Activated CD8-positive, alpha-beta T cell treated with anti-CD3 and anti-CD28 coated beads, Interleukin-2, amount 10 ng/mL, durations not matched to agents 7 days and 5 days (primary cell): ENCODE measurements around the gene TMEM121. TPM values are rescaled to one million over a fixed set of nuclear protein-coding genes. Genes with fewer than 3 reads are reported as not detected.

Experiments used
- ATAC-seq: fragments of 150-1000 bp; cut with Tn5 transposase; one replicate; pipeline ENCODE4 v1.10.0; 2021; ENCODE audit warnings: moderate library complexity
- CTCF ChIA-PET: fragments of 350-600 bp; sonication (Branson Sonifier 250); formaldehyde crosslinking; loops from one replicate; lab custom pipeline; 2021; ENCODE audit warnings: antibody characterized with exemption; lab: Charles Lee
- POLR2A ChIA-PET: fragments of 350-600 bp; sonication (Branson Sonifier 250); formaldehyde crosslinking; loops from one replicate; lab custom pipeline; 2021; ENCODE audit warnings: antibody characterized with exemption; lab: Charles Lee
- DNase-seq: peaks from one replicate; pipeline ENCODE4 v3.0.0-alpha.2; 2020
- H3K27ac Mint-ChIP-seq: one replicate; pipeline ENCODE4 v1.8.0; 2021; ENCODE audit warnings: mild to moderate bottlenecking, mixed read lengths
- H3K27me3 Mint-ChIP-seq: one replicate; pipeline ENCODE4 v1.8.0; 2021; ENCODE audit warnings: low read depth, mixed read lengths
- H3K36me3 Mint-ChIP-seq: one replicate; pipeline ENCODE4 v1.8.0; 2021; ENCODE audit warnings: low read depth, mixed read lengths
- H3K4me1 Mint-ChIP-seq: one replicate; pipeline ENCODE4 v1.8.0; 2021; ENCODE audit warnings: low read depth, mixed read lengths
- H3K4me3 Mint-ChIP-seq: one replicate; pipeline ENCODE4 v1.8.0; 2021; ENCODE audit warnings: mild to moderate bottlenecking, mixed read lengths
- H3K9me3 Mint-ChIP-seq: one replicate; pipeline ENCODE4 v1.8.0; 2022; ENCODE audit warnings: mixed read lengths; ENCODE audit not compliant: insufficient read depth
- total RNA-seq, 2 experiments: library from RNA; stranded (reverse); gene quantifications; one replicate each; pipeline ENCODE4 v1.2.3, GENCODE V29; 2021

TMEM121 gene
- total RNA-seq, 2 experiments from 2014 or later: 8.6 to 9.2 TPM

DNA sequence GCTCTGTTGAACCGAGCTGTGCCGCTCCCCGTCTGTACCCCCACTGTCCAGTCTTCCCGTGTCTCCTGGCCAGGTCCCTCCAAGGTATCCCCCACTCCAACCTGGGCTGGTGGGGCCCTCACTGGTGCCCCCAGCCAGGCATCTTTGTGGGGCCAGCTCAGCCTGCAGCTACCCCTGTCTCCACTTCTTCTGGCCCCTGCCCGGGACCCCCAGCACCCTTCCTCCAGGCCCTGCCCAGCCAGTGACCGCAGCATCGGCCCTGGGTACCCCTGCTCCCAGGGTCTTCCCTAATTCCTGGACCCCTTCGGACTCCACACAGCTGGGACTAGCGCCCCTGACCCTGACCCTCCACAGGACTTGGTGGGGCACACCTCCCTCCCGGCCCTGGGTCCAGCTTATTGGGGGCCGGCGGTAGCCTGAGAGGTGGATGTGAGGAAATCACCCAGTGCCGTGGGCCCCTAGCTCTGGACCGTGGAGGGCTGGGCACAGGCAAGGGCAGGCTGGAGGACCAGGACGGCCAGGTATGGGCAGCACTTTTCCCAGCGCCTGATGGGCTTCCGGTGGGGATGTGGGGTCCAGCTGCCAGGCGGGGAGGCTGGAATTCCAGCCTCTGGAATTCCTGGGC, 43.8 kb upstream of the TMEM121 start:
- Mint-ChIP-seq H3K9me3 (no peaks in the 10 kb centered on the region), H3K27ac (peak overlapping the region; percentile 98), H3K4me3 (peak overlapping the region; percentile 55), H3K36me3 (no peaks in the 10 kb centered on the region), H3K4me1 (peaks cover 48% of the 10 kb centered on the region), H3K27me3 (peaks cover 12% of the 10 kb centered on the region)
- POLR2A ChIA-PET: interaction anchor here (0.8 to 2.7 kb wide), 5 partner anchors 8 to 181 kb away, joined by 3 to 53 read pairs (median 5); partner anchors contain the start of genes BRF1 and TEDC1
- no peak for DNase-seq
- no peak for ATAC-seq
- CTCF ChIA-PET: interaction anchor here (1.1 to 2.9 kb wide), 5 partner anchors 8 to 112 kb away, joined by 3 to 132 read pairs (median 10); partner anchors contain the start of gene TEDC1

DNA sequence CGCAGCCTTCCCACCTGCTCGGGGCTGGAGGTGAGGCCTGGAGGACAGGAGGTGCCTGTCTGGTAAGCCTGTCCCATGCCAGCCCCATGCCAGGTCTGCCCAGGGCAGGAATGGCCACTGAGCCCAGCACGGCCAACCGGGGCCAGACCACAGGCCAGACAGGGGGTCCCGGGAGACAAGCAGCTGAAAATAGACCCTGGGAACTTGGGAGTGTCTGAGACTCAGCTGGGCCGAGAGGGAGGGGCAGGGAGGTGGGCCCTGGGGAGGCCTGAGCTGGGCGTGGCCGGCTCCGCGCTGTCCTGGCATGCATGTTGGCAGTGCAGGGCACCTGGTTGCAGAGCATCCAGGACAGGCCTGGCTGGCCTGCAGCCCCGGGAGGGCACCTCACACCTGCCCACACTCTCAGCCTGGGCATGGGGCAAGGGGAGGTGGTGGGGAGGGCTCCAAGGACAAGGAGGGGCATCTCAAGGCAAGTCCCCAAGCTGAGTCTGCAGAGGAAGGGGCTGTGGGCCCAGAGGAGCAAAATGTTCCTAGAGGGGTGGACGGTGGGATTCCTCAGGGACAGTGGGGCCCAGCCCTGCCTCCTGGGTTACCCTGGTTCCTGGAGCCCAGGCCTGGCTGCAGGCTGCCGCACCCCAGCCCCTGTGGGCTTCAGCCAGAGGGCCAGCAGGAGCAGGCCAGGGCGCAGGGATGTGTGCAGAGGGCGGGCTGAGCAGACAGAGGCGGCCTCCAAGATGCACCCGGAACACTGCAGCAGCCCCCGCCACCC, 42.9 kb upstream of the TMEM121 start:
- Mint-ChIP-seq H3K36me3 (peaks cover 4% of the 10 kb centered on the region), H3K9me3 (no peaks in the 10 kb centered on the region), H3K4me3 (no peak overlapping the region), H3K27ac (peak overlapping the region; percentile 98), H3K27me3 (peaks cover 12% of the 10 kb centered on the region), H3K4me1 (peaks cover 50% of the 10 kb centered on the region)
- CTCF ChIA-PET: no interaction called here
- ATAC-seq: no peak
- POLR2A ChIA-PET: interaction anchor here (1.8 kb wide), 1 partner anchor 84 kb away, joined by 9 read pairs; no protein-coding TSS in a partner anchor
- DNase-seq: no peak

DNA sequence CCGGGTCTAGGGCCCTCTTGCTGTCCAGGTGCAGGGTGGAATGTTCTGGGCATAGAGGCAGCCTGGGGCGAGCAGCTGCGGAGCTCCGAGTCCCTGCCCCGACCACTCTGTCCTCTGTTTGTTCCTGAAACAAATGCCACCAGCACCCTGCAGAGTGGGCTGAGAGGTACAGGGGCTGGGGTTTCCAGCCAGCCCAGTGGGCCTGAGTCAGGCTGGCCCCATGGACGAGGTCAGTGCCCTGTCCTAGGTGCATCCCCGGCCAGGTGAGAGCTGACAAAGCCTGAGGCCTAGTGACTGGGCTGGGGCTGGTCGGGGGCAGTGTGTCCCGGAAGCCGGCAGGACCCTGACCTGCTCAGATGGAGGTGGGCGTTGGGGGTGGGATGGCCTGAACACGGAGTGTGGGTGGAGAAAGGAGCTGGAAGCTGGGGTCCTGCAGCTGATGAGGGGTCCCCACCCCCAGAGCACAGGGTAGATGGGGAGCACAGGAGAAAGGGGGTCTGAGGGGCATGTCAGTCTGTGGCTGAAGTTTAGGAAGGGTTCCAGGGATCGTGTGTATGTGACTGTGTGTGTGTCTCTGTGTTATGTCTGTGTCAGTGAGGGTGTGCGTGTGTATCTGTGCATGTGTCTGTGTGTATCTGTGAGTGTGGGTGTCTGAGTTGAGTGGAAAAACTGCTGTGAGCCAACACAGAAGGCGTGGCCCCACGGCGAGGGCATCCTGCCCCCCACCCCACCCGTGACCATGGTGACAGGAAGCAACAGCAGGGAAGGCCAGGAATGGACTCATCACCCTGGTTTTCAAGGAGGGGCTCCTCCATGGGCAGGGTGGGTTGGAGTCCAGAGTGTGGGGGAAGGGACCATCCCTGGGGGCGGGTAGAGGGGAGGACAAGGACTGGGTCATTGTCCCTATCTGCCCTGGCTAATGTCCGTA, 42.0 kb upstream of the TMEM121 start:
- ChIA-PET CTCF (no interaction called here), POLR2A (interaction anchor here (0.6 kb wide), 1 partner anchor 8 kb away, joined by 3 read pairs; no protein-coding TSS in a partner anchor)
- ATAC-seq (no peak), DNase-seq (peak; percentile 64)
- Mint-ChIP-seq H3K9me3 (no peaks in the 10 kb centered on the region), H3K4me1 (peaks cover 56% of the 10 kb centered on the region), H3K4me3 (no peak overlapping the region), H3K27ac (peak overlapping the region; percentile 33), H3K27me3 (peaks cover 10% of the 10 kb centered on the region), H3K36me3 (peaks cover 9% of the 10 kb centered on the region)

DNA sequence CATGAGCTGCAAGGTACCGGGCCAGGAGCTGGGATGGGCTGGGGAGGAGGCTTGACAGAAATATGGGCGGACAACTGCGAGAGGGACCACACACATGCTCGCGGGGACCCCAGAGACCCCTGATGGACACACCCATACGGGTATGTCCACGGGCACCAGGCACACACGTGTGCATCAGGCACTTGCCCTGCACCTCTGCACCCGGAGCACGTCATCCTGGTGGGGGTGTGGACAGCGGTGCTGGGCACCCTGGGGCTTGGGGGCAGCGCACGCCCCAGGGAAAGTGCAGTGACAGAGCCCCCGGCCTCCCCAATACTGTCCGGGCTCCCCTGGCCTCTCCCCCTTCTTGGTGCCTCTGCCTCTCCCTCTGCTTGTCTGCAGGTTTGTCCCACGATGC, 41.4 kb upstream of the TMEM121 start:
- Mint-ChIP-seq H3K9me3 (no peaks in the 10 kb centered on the region), H3K27me3 (peaks cover 3% of the 10 kb centered on the region), H3K4me1 (peaks cover 56% of the 10 kb centered on the region), H3K4me3 (no peak overlapping the region), H3K36me3 (peaks cover 13% of the 10 kb centered on the region), H3K27ac (peak overlapping the region; percentile 33)
- CTCF ChIA-PET: interaction anchor here (1.5 kb wide), 1 partner anchor 114 kb away, joined by 5 read pairs; no protein-coding TSS in a partner anchor
- POLR2A ChIA-PET: no interaction called here
- DNase-seq (no peak), ATAC-seq (no peak)

DNA sequence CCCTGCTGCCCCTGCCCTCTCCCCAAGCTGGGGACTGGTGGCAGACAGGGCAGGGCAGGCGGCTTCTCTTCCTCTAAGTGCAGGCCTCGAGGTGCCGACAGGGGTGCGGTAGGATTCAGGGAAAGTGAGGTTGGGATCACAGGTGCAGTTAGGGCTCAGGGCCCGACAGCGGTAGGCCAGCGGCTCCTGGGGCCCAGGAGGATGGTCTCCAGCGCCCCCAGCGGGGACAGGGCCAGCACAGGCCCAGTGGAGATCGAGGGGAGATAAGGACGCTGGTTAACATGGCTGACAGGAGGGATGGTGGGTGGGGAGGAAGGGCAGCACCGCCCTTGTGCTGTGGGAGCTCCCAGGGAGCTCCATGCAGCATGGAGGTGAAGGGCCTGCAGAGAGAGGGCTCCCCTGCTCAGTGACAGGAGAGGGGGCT, 40.6 kb upstream of the TMEM121 start:
- ChIA-PET POLR2A (no interaction called here), CTCF (interaction anchor here (1.5 kb wide), 1 partner anchor 115 kb away, joined by 5 read pairs; no protein-coding TSS in a partner anchor)
- Mint-ChIP-seq H3K4me3 (peak overlapping the region; percentile 86), H3K36me3 (peaks cover 13% of the 10 kb centered on the region), H3K27me3 (no peaks in the 10 kb centered on the region), H3K9me3 (no peaks in the 10 kb centered on the region), H3K4me1 (peaks cover 50% of the 10 kb centered on the region), H3K27ac (peak overlapping the region; percentile 37)
- DNase-seq (peak; percentile 60), ATAC-seq (no peak)

DNA sequence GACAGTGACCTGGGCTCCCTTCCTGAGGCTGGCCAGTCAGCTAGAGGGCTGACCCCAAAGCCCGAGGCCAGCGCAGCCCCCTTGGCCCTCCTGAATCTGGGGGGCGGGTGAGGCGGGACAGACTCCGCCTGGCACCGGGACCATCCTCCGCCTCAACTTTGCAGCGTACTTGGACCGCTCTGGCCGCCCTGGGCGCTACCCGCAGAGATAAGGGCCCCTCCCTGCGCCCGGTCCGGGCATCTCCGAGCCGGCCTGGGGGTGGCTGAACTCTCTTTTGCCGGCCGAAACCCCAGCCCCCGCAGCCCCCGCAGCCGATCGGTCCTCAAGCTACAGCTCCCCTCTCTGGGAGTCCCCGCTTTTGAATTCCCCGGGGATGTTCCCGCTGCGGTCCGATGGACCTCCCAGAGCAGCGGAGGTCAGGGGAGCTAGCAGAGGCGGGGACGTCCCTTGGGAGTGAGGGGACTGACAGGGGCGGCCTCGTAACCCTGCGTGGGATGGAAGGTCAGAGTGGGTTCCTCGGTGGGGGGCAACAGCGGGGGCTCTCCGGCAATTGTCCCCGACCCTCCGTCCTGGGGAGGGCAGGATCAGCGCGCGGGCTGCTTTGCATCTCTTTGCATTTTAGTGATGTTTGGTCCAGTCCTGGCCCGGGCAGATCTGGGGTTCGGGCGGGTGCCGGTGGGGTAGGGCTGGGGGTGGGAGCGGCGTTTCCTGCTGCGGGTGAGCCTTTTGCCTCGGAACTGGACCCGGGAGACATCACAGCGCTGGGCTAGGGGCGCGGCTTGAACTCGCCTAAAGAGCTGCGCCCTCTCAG, 40.0 kb upstream of the TMEM121 start, which contains the start of gene CRIP1:
TSS of gene CRIP1 (plus strand) at position 724 of the 811 bp plus-strand sequence. CDS start 374 bp downstream, outside the sequence.
- Mint-ChIP-seq H3K9me3 (no peaks in the 10 kb centered on the region), H3K4me1 (peaks cover 44% of the 10 kb centered on the region), H3K36me3 (peaks cover 13% of the 10 kb centered on the region), H3K4me3 (peak within 1 kb of the TSS; percentile 86), H3K27ac (peak within 1 kb of the TSS; percentile 88), H3K27me3 (no peaks in the 10 kb centered on the region)
- no peak for DNase-seq
- CTCF ChIA-PET: interaction anchor here (1.5 kb wide), 1 partner anchor 115 kb away, joined by 5 read pairs; no protein-coding TSS in a partner anchor
- no peak for ATAC-seq
- POLR2A ChIA-PET: no interaction called here

DNA sequence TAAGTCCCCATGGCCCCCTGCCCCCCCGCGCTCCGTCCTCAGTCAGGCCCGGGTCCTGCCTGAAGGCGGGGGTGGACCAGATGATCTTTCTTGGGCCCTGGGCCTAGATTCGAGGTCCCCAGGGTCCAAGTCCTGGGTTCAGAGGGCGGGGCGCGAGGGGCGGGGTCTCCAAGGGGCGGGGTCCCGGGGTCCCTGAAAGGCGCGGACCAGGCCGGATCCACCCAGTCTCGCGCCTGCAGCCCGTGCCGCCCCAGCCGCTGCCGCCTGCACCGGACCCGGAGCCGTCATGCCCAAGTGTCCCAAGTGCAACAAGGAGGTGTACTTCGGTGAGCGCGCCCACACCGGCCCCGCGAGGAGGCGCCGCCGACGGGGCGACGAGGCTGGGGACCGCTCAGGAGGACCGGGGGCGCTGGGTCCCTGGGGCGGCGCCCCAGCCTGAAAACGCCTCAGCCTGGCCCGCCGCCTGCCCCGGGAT, 39.4 kb upstream of the TMEM121 start:
- H3K27me3 Mint-ChIP-seq: no peaks in the 10 kb centered on the region
- ChIA-PET CTCF (no interaction called here), POLR2A (no interaction called here)
- ATAC-seq (no peak), DNase-seq (peak; percentile 72)
- H3K4me1 Mint-ChIP-seq: peaks cover 43% of the 10 kb centered on the region
- H3K36me3 Mint-ChIP-seq: peaks cover 13% of the 10 kb centered on the region
- H3K4me3 Mint-ChIP-seq: peak overlapping the region; percentile 86
- no peaks in the 10 kb centered on the region for H3K9me3 Mint-ChIP-seq
- peak overlapping the region; percentile 88 for H3K27ac Mint-ChIP-seq

DNA sequence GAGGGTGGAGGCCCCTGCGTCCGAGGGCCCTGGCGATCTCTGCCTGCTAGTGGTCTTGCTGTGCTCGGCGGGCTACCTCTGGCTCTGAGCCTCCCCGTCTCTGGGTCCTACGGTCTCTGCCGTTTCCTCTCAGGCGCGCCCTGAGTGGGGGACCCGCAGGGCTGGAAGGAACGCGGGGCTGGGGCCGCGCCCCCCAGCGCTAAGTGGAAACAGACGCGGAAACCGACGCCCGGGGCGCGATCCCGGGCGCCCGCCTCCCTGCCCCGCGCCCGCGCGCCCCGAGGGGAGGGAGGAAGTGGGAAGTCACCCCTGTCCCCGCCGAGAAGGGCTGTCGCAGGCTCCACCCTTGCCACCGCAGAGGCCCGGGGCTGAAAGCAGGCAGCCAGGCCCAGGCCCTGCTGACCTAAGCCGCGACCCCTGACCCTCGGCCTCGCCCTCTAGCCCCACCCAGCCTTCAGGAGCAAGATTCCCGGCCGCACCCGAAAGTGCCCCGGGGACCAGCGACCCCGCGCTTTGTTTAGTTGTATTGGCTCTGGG, 38.9 kb upstream of the TMEM121 start:
- ChIA-PET POLR2A (no interaction called here), CTCF (no interaction called here)
- H3K36me3 Mint-ChIP-seq: peaks cover 13% of the 10 kb centered on the region
- DNase-seq (peak; percentile 81), ATAC-seq (peak; percentile 0)
- peak overlapping the region; percentile 86 for H3K4me3 Mint-ChIP-seq
- peak overlapping the region; percentile 88 for H3K27ac Mint-ChIP-seq
- H3K9me3 Mint-ChIP-seq: no peaks in the 10 kb centered on the region
- H3K4me1 Mint-ChIP-seq: peaks cover 40% of the 10 kb centered on the region
- no peaks in the 10 kb centered on the region for H3K27me3 Mint-ChIP-seq

DNA sequence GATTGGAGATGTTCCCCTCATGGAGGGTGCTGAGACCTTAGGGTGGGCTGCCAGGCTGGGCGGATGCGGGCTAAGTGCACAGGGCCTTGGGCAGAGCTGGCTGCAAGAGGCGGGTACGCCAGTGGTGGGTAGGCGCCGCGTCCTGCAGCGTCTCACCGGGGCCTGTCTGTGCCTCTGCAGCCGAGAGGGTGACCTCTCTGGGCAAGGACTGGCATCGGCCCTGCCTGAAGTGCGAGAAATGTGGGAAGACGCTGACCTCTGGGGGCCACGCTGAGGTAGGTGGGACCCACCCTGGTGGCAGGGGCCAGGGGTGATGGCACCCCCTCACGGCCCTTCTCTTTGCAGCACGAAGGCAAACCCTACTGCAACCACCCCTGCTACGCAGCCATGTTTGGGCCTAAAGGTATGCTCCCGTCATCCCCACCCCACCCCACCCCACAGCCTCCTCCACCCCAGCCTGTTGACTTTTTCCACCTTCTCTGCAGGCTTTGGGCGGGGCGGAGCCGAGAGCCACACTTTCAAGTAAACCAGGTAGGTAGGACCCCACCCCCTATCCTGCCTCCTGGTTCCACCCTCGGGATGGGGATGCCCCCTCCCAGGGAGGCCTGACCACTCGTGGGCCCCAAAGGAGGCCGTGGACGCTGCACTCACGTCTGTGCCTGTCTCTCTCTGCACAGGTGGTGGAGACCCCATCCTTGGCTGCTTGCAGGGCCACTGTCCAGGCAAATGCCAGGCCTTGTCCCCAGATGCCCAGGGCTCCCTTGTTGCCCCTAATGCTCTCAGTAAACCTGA, 38.2 kb upstream of the TMEM121 start:
- peaks cover 38% of the 10 kb centered on the region for H3K4me1 Mint-ChIP-seq
- no peaks in the 10 kb centered on the region for H3K9me3 Mint-ChIP-seq
- DNase-seq: peak; percentile 51
- peaks cover 13% of the 10 kb centered on the region for H3K36me3 Mint-ChIP-seq
- POLR2A ChIA-PET: interaction anchor here (1.8 kb wide), 1 partner anchor 41 kb away, joined by 11 read pairs; no protein-coding TSS in a partner anchor
- peak overlapping the region; percentile 88 for H3K27ac Mint-ChIP-seq
- H3K4me3 Mint-ChIP-seq: peak overlapping the region; percentile 86
- ATAC-seq: no peak
- no peaks in the 10 kb centered on the region for H3K27me3 Mint-ChIP-seq
- CTCF ChIA-PET: interaction anchor here (0.9 to 5.4 kb wide), 4 partner anchors 7 to 116 kb away, joined by 3 to 157 read pairs (median 70); no protein-coding TSS in a partner anchor
